ENCODE data around the gene SP3. TPM values are rescaled to one million over a fixed set of nuclear protein-coding genes. Genes with fewer than 3 reads are reported as not detected.

SP3 gene
- total RNA-seq, 6 experiments from 2014 or later = 28.4 to 36.5 (median 32.4) TPM

DNA sequence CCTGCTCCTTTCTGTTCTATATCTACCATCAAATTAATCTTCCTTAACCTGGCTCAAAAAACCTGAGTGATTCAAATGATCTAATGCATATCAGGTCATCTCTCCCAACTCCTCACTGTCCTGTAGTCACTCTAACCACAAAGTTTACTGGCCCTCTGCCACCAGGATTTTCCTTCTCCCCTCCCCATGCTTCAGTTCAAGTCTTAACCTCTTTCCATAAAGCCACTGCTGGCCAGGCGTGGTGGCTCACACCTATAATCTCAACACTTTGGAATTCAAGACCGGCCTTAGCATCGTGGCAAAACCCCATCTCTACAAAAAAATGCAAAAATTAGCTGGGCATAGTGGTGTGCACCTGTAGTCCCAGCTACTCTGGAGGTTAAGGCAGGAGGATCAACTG, 7.5 kb upstream of the SP3 start:
- DNase-seq (no peak), ATAC-seq (no peak)
- Histone ChIP-seq H3K4me1 (no peaks in the 10 kb centered on the region), H3K27ac (no peak overlapping the region), H3K36me3 (no peaks in the 10 kb centered on the region), H3K27me3 (no peaks in the 10 kb centered on the region), H3K4me3 (no peak overlapping the region), H3K9me3 (no peaks in the 10 kb centered on the region)
- TF ChIP-seq CTCF (IDR thresholded peaks at IDR 0.05) (no peak), POLR2A (IDR thresholded peaks at IDR 0.05) (no peak)
- 93% methylated on average over 3 of the region's 3 CpGs for WGBS (ENCODE audit: insufficient coverage, low coverage, low lambda C conversion rate, missing lambda C conversion rate)
- intact Hi-C loops (cut with DNase I) = no loop called here

GRCh38 chr2:173972165-173972564, 7.0 kb upstream of the SP3 start:
- intact Hi-C loops (cut with DNase I) = no loop called here
- H3K9me3 ChIP-seq = no peaks in the 10 kb centered on the region
- WGBS (ENCODE audit: insufficient coverage, low coverage, low lambda C conversion rate, missing lambda C conversion rate) = 60% methylated on average over 1 of the region's 2 CpGs
- DNase-seq (no peak), ATAC-seq (no peak)
- no peak overlapping the region for H3K27ac ChIP-seq
- TF ChIP-seq CTCF (IDR thresholded peaks at IDR 0.05) (no peak), POLR2A (IDR thresholded peaks at IDR 0.05) (no peak)
- H3K4me3 ChIP-seq = no peak overlapping the region
- H3K27me3 ChIP-seq = no peaks in the 10 kb centered on the region
- no peaks in the 10 kb centered on the region for H3K36me3 ChIP-seq
- H3K4me1 ChIP-seq = no peaks in the 10 kb centered on the region

- Histone ChIP-seq H3K9me3 (no peaks in the 10 kb centered on the region), H3K27ac (no peak overlapping the region), H3K27me3 (no peaks in the 10 kb centered on the region), H3K4me3 (no peak overlapping the region), H3K36me3 (no peaks in the 10 kb centered on the region), H3K4me1 (peaks cover 0 to 7% (median 0%) of the 10 kb centered on the region in 4 donors)
- ATAC-seq (no peak), DNase-seq (no peak)
- TF ChIP-seq CTCF (IDR thresholded peaks at IDR 0.05) (no peak), POLR2A (IDR thresholded peaks at IDR 0.05) (no peak)
- intact Hi-C loops (cut with DNase I) = no loop called here
These were observed 5.3 kb upstream of the SP3 start for GRCh38 chr2:173970516-173970924.

GRCh38 chr2:173969886-173970285, 4.7 kb upstream of the SP3 start:
- no peaks in the 10 kb centered on the region for H3K27me3 ChIP-seq
- ATAC-seq (no peak), DNase-seq (no peak)
- H3K4me3 ChIP-seq = no peak overlapping the region
- intact Hi-C loops (cut with DNase I) = no loop called here
- H3K4me1 ChIP-seq = peaks cover 0 to 7% (median 0%) of the 10 kb centered on the region in 4 donors
- H3K27ac ChIP-seq = no peak overlapping the region
- 17% methylated on average over 1 of the region's 1 CpG for WGBS (ENCODE audit: insufficient coverage, low coverage, low lambda C conversion rate, missing lambda C conversion rate)
- no peaks in the 10 kb centered on the region for H3K9me3 ChIP-seq
- TF ChIP-seq POLR2A (IDR thresholded peaks at IDR 0.05) = no peak
- no peak for TF ChIP-seq CTCF (IDR thresholded peaks at IDR 0.05)
- H3K36me3 ChIP-seq = no peaks in the 10 kb centered on the region

DNA sequence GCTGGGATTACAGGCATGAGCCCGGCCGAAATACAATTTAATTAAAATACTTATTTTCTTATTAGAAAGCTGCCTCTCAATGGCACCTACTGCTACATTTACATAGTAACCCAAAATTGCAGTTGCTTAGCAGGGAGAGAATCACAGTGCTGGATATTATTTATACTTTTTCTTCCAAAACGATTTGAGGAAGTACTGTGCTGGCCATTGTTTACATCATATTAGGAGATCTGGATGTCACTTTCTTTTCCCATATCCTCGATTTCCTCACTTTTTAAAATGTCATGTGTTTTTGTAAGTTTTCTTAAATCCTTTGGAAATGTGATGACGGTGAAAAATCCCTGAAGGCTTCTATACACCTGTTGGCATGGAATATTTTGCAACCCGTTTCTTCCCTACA, 3.4 kb upstream of the SP3 start:
- no peak for TF ChIP-seq POLR2A (IDR thresholded peaks at IDR 0.05)
- intact Hi-C loops (cut with DNase I) = no loop called here
- Histone ChIP-seq H3K27me3 (no peaks in the 10 kb centered on the region), H3K27ac (no peak overlapping the region), H3K9me3 (no peaks in the 10 kb centered on the region), H3K36me3 (no peaks in the 10 kb centered on the region), H3K4me1 (peaks cover 0 to 7% (median 0%) of the 10 kb centered on the region in 4 donors), H3K4me3 (no peak overlapping the region)
- ATAC-seq = no peak
- DNase-seq = no peak
- 70% methylated on average over 6 of the region's 6 CpGs for WGBS (ENCODE audit: insufficient coverage, low coverage, low lambda C conversion rate, missing lambda C conversion rate)

Data from right lobe of liver (tissue), 6 donors.